IPS-18c (cell line): ENCODE results near the gene RNPS1.
"Not testable (repeated sequence)": the region's sequence is repeated elsewhere in the genome, so short reads cannot be mapped to it uniquely, and the experiment has no call there.

ENCODE experiments used
- H3K4me3 ChIP-seq: 2 replicates; pipeline ENCODE4 v1.7.0; 2013; ENCODE audit warnings: low read depth, mild to moderate bottlenecking, low read length, moderate library complexity; ENCODE audit not compliant: insufficient read depth
- H3K9me3 ChIP-seq: one replicate; pipeline ENCODE4 v1.6.1; 2013; ENCODE audit warnings: mild to moderate bottlenecking, low read length, moderate library complexity; ENCODE audit not compliant: control insufficient read depth, insufficient read depth

RNPS1 gene

GRCh38 chr16:2243781-2244180, 24.1 kb downstream of the RNPS1 start:
- Histone ChIP-seq H3K4me3 (no peak overlapping the region), H3K9me3 (no peaks in the 10 kb centered on the region)

DNA sequence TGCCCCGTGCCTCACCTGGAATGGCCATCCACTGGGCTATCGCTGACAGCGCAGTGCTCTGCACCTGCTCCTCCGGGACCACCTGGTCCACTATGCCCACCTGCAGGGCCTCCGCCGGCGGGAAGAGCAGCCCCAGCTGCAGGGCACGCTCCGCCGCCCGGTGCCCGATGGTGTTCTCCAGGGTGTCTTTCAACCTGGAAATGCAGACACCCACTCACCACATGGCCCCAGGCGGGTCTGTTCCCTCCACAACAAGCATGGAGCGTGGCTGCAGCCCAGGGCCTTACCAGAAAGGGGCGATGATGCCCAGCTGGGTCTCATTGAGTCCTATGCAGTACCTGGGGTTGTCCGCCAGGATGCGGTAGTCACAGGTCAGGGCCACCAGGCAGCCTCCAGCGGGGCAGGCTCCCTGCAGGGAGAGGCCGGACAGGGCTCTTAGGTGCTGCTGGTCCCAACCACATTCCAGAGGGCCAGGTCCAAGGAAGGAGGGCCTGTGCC, 24.8 kb downstream of the RNPS1 start:
- Histone ChIP-seq H3K4me3 (no peak overlapping the region), H3K9me3 (no peaks in the 10 kb centered on the region)

GRCh38 chr16:2242598-2242997, 25.3 kb downstream of the RNPS1 start:
- H3K4me3 ChIP-seq, result no peak overlapping the region
- no peaks in the 10 kb centered on the region for H3K9me3 ChIP-seq

- H3K9me3 ChIP-seq, H3K4me3 ChIP-seq: not testable (repeated sequence)
Measured at GRCh38 chr16:2240331-2240730, 27.6 kb downstream of the RNPS1 start.

DNA sequence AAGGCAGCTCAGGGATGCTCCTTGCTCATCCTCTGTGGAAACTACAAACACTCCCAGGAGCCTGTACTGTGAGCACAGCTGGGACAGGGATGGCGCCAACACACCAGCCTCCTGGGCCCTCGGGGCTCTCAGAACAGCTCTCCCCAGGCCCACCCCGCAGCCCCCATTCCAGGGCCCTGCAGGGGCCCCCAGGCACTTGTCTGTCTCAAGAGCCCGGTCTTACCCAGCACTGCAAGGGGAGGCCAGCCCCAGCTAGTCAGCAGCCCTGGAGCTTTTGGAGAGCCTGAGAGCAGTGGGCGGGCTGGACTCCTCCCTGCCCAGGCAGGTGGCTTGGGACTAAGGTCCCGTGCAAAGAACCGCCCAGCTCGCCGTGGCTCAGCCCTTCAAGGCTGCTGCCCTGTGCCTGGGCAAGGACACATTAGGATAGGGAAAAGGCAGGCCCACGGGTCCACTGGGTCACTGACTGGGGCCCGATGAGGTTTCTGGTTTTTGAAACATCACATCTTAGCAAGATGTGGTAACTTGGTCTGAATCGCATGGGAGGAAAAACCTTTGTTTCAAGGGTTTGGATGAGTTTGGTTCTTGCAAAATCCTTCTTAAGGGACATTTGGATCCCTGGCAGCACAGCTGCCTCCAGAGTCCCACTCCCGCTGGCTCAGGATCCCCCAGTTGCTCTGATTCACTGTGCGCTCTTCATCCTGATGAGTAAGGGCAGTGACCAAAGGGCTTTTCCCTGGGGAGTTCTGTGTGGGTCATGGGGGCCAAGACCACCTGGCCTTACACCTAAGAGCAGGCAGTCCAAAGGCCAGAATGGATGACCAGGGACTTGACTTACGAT, 28.9 kb downstream of the RNPS1 start:
- no peak overlapping the region for H3K4me3 ChIP-seq

DNA sequence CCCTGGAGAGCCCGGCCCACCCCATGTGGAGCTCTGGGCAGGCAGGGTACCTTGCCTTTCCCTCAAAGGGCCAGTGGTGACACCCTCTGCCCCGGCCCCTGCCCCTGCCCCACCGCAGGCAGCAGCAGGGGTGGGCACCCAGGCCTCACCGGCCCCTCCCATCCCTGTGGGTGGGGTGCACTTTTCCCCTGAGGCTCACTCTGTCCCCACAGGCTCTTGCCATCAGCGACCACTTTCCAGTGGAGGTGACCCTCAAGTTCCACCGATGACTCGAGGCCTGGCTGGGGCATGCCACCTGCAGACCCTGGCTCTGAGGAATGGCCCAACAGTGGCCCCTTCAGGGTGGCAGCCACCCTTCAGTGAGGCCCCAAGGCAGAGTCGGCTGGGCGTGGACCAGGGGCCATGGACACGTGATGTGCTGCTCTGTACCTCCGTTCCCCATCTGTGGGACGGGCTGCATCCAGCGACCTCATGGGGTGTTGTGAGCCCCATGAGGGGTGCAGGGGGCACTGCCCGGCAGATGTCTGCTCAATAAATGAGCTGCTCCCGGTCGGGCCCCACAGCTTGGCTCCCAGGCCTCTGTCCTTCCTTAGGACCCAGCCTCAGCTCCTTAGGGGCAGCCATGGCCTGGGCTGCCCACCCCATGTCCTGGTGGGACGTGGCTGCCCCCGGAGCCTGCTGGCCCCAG, 29.6 kb downstream of the RNPS1 start:
- Histone ChIP-seq H3K9me3 (no peaks in the 10 kb centered on the region), H3K4me3 (no peak overlapping the region)

More for the DNA sequence above, 28.9 kb downstream of the RNPS1 start:
- no peaks in the 10 kb centered on the region for H3K9me3 ChIP-seq

DNA sequence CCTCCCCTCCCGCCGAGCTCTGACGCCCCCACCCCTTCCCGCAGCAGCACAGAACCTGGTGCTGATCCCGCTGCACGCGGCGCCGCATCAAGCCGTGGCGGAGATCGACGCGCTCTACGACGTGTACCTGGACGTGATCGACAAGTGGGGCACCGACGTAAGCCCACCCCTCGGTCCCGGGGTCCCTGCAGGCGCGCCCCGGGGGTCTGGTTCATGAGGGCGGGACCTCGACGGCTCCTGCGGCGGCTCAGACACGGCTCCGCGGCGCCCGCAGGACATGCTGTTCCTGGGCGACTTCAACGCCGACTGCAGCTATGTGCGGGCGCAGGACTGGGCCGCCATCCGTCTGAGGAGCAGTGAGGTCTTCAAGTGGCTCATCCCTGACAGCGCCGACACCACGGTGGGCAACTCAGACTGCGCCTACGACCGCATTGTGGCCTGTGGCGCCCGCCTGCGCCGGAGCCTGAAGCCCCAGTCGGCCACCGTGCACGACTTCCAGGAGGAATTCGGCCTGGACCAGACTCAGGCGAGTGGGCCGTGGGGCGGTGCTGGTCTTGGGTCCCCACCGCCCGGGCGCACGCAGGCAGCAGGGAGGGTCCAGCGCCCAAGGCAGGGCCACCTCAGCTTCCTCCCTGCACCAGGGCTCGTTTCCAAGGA, 30.3 kb downstream of the RNPS1 start:
- H3K9me3 ChIP-seq, result no peaks in the 10 kb centered on the region
- peak overlapping the region; percentile 51 for H3K4me3 ChIP-seq

DNA sequence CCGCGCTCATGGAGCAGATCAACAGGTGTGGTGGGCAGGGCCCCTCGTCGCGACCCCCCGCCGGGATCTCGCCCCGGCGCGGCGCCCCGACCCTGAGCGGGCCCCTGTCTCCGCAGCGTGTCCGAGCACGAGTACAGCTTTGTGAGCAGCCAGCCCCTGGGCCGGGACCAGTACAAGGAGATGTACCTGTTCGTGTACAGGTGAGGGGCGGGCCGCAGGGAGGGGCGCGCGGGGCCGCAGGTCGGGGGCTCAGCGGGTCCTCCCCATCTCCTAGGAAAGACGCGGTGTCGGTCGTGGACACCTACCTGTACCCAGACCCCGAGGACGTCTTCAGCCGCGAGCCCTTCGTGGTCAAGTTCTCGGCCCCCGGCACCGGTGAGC, 30.8 kb downstream of the RNPS1 start:
- peak overlapping the region; percentile 51 for H3K4me3 ChIP-seq
- no peaks in the 10 kb centered on the region for H3K9me3 ChIP-seq

DNA sequence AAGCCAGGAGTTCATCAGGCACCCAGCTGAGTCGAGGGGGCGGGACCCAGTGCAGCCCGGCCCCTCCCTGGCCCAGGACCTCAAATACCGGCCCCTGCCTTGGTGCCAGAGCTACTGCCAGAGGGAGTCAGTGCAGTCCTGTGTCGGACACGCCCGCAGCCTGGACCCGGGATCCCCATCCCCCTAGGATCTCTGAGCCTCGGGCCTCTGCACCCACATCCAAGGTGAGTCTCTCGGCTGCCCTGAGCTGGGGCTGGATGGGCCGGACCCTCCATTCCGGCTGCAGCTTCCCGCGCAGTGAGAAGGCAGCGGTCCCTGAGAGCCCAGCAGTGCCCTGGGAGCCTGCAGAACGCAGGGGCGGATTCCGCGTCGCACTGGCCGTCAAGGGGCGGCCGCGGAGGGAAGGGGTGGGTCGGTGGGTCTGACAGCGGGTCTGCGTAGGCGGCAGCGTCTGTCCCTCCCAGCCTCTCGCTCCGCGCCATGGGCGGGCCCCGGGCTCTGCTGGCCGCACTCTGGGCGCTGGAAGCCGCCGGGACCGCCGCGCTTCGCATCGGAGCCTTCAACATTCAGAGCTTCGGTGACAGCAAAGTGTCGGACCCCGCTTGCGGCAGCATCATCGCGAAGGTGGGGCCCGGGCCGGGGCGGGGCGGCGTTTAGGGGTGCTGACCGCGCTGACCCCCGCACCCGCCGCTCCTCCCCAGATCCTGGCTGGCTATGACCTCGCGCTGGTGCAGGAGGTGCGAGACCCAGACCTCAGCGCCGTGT, 31.4 kb downstream of the RNPS1 start, which contains the start of gene DNASE1L2:
DNASE1L2 (plus strand) TSS at position 108 of the 765 bp plus-strand sequence; CDS start at position 481, 373 bp downstream.
- Histone ChIP-seq H3K9me3 (no peaks in the 10 kb centered on the region), H3K4me3 (peak within 1 kb of the TSS; percentile 51)

DNA sequence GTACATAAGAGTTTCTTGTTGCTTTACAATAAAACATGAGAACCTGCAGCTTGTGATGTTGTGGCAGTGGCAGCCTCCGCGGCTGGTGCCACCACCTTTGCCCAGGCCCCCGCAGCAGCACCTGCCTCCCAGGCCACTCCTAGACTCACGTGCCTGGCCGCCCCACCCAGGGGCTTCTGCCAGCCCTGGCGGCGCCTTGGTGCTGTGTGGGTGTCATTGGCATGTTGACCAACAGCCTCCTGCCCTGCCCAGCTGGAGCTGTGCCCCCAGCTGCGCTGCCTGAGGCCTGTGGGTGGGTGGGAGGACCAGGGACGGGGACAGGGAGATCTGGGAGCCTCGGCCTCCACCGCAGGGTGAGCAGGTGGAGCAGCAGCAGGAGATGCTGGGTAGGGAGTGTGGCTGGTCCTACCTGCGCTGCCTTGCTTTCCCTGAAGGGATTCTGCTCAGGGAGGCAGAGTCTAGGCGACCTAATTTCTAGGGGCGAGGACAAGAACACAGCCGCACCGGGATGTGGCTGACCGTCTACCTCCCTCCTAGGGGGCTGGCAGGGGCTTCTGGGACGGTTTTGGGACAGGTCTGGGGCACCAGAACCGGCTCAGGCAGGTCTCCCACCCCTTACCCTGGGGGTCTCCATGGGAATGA, 32.1 kb downstream of the RNPS1 start:
- Histone ChIP-seq H3K9me3 (no peaks in the 10 kb centered on the region), H3K4me3 (no peak overlapping the region; the same call in 1 of the 2 replicates)

DNA sequence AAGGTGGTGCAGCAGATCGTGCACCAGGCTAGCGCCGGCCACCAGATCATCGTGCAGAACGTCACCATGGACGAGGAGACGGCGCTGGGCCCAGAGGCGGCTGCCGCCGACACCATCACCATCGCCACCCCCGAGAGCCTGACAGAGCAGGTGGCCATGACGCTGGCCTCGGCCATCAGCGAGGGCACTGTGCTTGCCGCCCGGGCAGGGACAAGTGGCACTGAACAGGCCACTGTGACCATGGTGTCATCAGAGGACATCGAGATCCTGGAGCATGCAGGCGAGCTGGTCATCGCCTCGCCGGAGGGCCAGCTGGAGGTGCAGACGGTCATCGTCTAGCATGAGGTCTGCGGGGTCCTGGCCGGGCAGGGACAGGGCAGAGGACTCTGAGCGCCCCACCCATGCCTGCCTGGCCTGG, 32.7 kb downstream of the RNPS1 start:
- no peaks in the 10 kb centered on the region for H3K9me3 ChIP-seq
- H3K4me3 ChIP-seq, result no peak overlapping the region

DNA sequence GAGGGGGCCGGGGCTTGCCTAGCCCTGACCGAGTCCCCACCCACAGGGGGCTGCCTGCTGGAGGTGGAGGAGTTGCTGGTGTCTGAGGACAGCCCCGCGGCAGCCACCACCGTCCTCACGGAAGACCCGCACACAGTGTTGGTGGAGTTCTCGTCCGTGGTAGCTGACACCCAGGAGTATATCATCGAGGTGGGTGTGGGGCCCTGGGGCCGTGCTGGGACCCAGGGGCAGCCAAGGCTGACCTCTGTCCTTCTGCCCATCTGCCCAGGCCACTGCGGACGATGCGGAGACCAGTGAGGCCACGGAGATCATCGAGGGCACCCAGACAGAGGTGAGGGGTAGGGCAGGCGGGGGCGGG, 33.1 kb downstream of the RNPS1 start:
- no peak overlapping the region for H3K4me3 ChIP-seq
- H3K9me3 ChIP-seq, result no peaks in the 10 kb centered on the region

GRCh38 chr16:2233872-2234812, 33.8 kb downstream of the RNPS1 start:
- Histone ChIP-seq H3K9me3 (no peaks in the 10 kb centered on the region), H3K4me3 (no peak overlapping the region)

- H3K9me3 ChIP-seq, result no peaks in the 10 kb centered on the region
- no peak overlapping the region for H3K4me3 ChIP-seq
Measured at GRCh38 chr16:2233046-2233775, 34.7 kb downstream of the RNPS1 start.
